Measurements from ENCODE around the gene GCLM.
"Not testable (repeated sequence)": the region's sequence is repeated elsewhere in the genome, so short reads cannot be mapped to it uniquely, and the experiment has no call there.

GCLM gene

GRCh38 chr1:93876244-93876643 is 33.0 kb downstream of the GCLM start:
- H3K4me3 ChIP-seq (ENCODE audit: low read depth, low read length) = peak overlapping the region; percentile 35
- no peak for DNase-seq (ENCODE audit: low read depth)
- TF ChIP-seq CTCF (IDR thresholded peaks at IDR 0.05; ENCODE audit: low read depth, low read length) = no peak
- TF ChIP-seq, protein P1, sequence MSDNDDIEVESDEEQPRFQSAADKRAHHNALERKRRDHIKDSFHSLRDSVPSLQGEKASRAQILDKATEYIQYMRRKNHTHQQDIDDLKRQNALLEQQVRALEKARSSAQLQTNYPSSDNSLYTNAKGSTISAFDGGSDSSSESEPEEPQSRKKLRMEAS (IDR thresholded peaks at IDR 0.05; ENCODE audit: low read depth, low read length) = no peak

GRCh38 chr1:93874025-93874651 is 35.1 kb downstream of the GCLM start:
- TF ChIP-seq POLR2A (IDR thresholded peaks at IDR 0.05; ENCODE audit: extremely low read depth, insufficient read length) (no peak), CTCF (IDR thresholded peaks at IDR 0.05; ENCODE audit: low read depth, low read length) (peak; percentile 54)
- TF ChIP-seq, protein P1 (IDR thresholded peaks at IDR 0.05; ENCODE audit: low read depth, low read length) = no peak
- peak; percentile 48 for DNase-seq (ENCODE audit: low read depth)
- H3K4me3 ChIP-seq (ENCODE audit: low read depth, low read length) = no peak overlapping the region

DNA sequence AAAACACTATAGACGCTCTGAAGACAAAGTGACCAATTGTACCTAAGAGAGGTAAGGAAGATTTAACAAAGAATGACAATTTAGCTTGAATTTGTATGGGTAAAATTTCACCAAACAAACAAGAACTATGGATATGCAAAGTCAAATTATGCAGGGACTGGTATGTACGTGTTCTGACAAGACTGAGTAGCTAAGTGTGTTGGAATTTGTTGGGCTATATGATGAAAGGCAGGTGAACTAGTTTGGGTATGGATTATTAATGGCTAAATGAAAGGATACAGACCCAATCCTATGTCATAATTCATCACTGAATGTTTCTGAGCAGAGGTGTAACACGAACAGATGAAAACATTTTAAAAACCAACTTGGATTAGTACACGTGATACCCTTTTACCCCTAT is 37.9 kb downstream of the GCLM start:
- H3K4me3 ChIP-seq (ENCODE audit: low read depth, low read length) = no peak overlapping the region
- no peak for DNase-seq (ENCODE audit: low read depth)
- no peak for TF ChIP-seq CTCF (IDR thresholded peaks at IDR 0.05; ENCODE audit: low read depth, low read length)
- no peak for TF ChIP-seq MYC (IDR thresholded peaks at IDR 0.05; ENCODE audit: low read depth, low read length)
- no peak for TF ChIP-seq POLR2A (IDR thresholded peaks at IDR 0.05; ENCODE audit: extremely low read depth, insufficient read length)
- TF ChIP-seq, protein P1 (IDR thresholded peaks at IDR 0.05; ENCODE audit: low read depth, low read length) = no peak

DNA sequence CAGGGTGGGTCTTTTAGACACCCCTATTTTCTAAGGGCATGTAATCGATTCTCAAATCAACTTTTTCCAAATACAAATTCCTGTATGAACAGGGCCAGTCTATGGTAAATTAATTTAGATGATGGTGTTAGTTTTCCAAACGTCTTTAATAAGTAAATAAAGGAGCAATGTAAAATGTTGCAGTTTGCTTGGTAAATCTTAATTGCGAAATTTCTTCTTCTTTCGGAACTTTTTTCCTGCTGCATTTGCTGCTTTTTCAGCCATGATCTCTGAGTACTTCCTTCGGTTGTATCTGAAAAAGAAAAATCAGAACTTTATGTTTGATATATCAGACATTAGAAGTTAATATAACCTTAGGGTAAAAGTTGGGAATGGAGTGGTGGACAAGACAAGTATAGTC is 39.6 kb downstream of the GCLM start:
- H3K4me3 ChIP-seq (ENCODE audit: low read depth, low read length) = no peak overlapping the region
- TF ChIP-seq MYC (IDR thresholded peaks at IDR 0.05; ENCODE audit: low read depth, low read length) (no peak), CTCF (IDR thresholded peaks at IDR 0.05; ENCODE audit: low read depth, low read length) (no peak), POLR2A (IDR thresholded peaks at IDR 0.05; ENCODE audit: extremely low read depth, insufficient read length) (no peak)
- TF ChIP-seq, protein P1 (IDR thresholded peaks at IDR 0.05; ENCODE audit: low read depth, low read length) = no peak
- no peak for DNase-seq (ENCODE audit: low read depth)

- DNase-seq (ENCODE audit: low read depth); H3K4me3 ChIP-seq (ENCODE audit: low read depth, low read length): not testable (repeated sequence)
Observed at GRCh38 chr1:93868492-93868891, 40.7 kb downstream of the GCLM start.

GRCh38 chr1:93865253-93865652 is 44.0 kb downstream of the GCLM start:
- TF ChIP-seq, protein P1 (IDR thresholded peaks at IDR 0.05; ENCODE audit: low read depth, low read length) = no peak
- TF ChIP-seq POLR2A (IDR thresholded peaks at IDR 0.05; ENCODE audit: extremely low read depth, insufficient read length) (no peak), MYC (IDR thresholded peaks at IDR 0.05; ENCODE audit: low read depth, low read length) (no peak), CTCF (IDR thresholded peaks at IDR 0.05; ENCODE audit: low read depth, low read length) (no peak)
- no peak overlapping the region for H3K4me3 ChIP-seq (ENCODE audit: low read depth, low read length)
- DNase-seq (ENCODE audit: low read depth) = no peak

Data from NB4 (cell line).